A549 (cell line): ENCODE data around the gene CDC45. TPM values are rescaled to one million over a fixed set of nuclear protein-coding genes. Genes with fewer than 3 reads are reported as not detected.

Experiments
- ATAC-seq, 2 experiments: fragments of 200-7000 bp in 1 of 2; fragments of >200 bp in 1 of 2; cut with Nextera tagmentation in 1 of 2; cut with Tn5 transposase in 1 of 2; 3 replicates each; pipeline versions ENCODE4 v1.8.0 to v1.9.1; 2018 to 2020; ENCODE audit warnings: mild to moderate bottlenecking in 1 of 2, moderate library complexity in 1 of 2
- CTCF ChIA-PET: fragments of 300-600 bp; sonication (Branson Sonifier 250); formaldehyde crosslinking; extraction: SDS; loops from one replicate; lab custom pipeline; 2021; ENCODE audit warnings: antibody characterized with exemption, inconsistent platforms; lab: Yijun Ruan, JAX
- POLR2A ChIA-PET: fragments of 350-600 bp; formaldehyde crosslinking; extraction: SDS; loops from one replicate; lab custom pipeline; 2021; ENCODE audit warnings: antibody characterized with exemption, inconsistent platforms; lab: Yijun Ruan, JAX
- DNase-seq, 2 experiments: peaks; one replicate each; pipeline versions ENCODE4 v3.0.0 to v3.0.0-alpha.2; 2011 to 2016; ENCODE audit warnings: low read depth in 1 of 2, low spot score in 1 of 2
- FAIRE-seq: peaks from 2 replicates; lab custom pipeline; 2011; peaks lifted over from hg19 to GRCh38; lab: Jason Lieb, UNC
- H3K27ac ChIP-seq, 2 experiments: fragments of >200 bp; sonication (Bioruptor Twin); formaldehyde crosslinking; 3 replicates each; pipeline ENCODE4 v1.5.1; 2016 to 2017
- H3K4me1 ChIP-seq: fragments of >200 bp; sonication (Bioruptor Twin); formaldehyde crosslinking; 3 replicates; pipeline ENCODE4 v1.6.1; 2016
- H3K4me2 ChIP-seq: fragments of >200 bp; sonication (Bioruptor Twin); formaldehyde crosslinking; 3 replicates; pipeline ENCODE4 v1.6.1; 2016
- H3K4me3 ChIP-seq: fragments of >200 bp; sonication (Bioruptor Twin); formaldehyde crosslinking; 3 replicates; pipeline ENCODE4 v1.5.1; 2016
- H3K9me3 ChIP-seq: fragments of >200 bp; sonication (Bioruptor Twin); formaldehyde crosslinking; 3 replicates; pipeline ENCODE4 v1.6.1; 2016
- BHLHE40 ChIP-seq: IDR thresholded peaks from 2 replicates; pipeline ENCODE4 v1.6.1; 2012; ENCODE audit warnings: low read depth, low read length, inconsistent platforms
- CBX8 ChIP-seq: fragments of 200-600 bp; sonication (generic); IDR thresholded peaks from 2 replicates; pipeline ENCODE4 v1.6.1; 2016
- CHD4 ChIP-seq: fragments of 200-600 bp; sonication (generic); IDR thresholded peaks from 2 replicates; pipeline ENCODE4 v1.6.1; 2016; ENCODE audit warnings: antibody characterized with exemption, mild to moderate bottlenecking, borderline replicate concordance
- FOSB ChIP-seq: fragments of 250-450 bp; sonication (Bioruptor Pico); IDR thresholded peaks from 2 replicates; pipeline ENCODE4 v1.5.0; 2020; ENCODE audit warnings: mild to moderate bottlenecking, moderate library complexity
- FOXS1 ChIP-seq: fragments of 250-450 bp; sonication (Bioruptor Pico); IDR thresholded peaks from 2 replicates; pipeline ENCODE4 v1.5.0; 2020; ENCODE audit warnings: mild to moderate bottlenecking, moderate library complexity
- HDAC2 ChIP-seq: fragments of 200-600 bp; sonication (generic); IDR thresholded peaks from 2 replicates; pipeline ENCODE4 v1.6.1; 2016
- HEYL ChIP-seq: fragments of 250-450 bp; sonication (Bioruptor Pico); IDR thresholded peaks from 2 replicates; pipeline ENCODE4 v1.8.0; 2021; ENCODE audit warnings: mild to moderate bottlenecking, moderate library complexity
- HOXB13 ChIP-seq: fragments of 250-450 bp; sonication (Bioruptor Pico); IDR thresholded peaks from 2 replicates; pipeline ENCODE4 v1.5.0; 2020; ENCODE audit warnings: low read depth, mild to moderate bottlenecking, moderate library complexity
- HOXB5 ChIP-seq: fragments of 250-450 bp; sonication (Bioruptor Pico); IDR thresholded peaks from 2 replicates; pipeline ENCODE4 v1.5.0; 2020; ENCODE audit warnings: mild to moderate bottlenecking, moderate library complexity
- JUN ChIP-seq, 2 experiments: fragments of >200 bp; sonication (Bioruptor Twin); formaldehyde crosslinking; IDR thresholded peaks; 2 replicates in 1 of 2; 3 replicates in 1 of 2; pipeline ENCODE4 v1.6.1; 2016 to 2017
- MAFK ChIP-seq: fragments of 450-650 bp; IDR thresholded peaks from 2 replicates; pipeline ENCODE4 v1.6.1; 2014; ENCODE audit not compliant: partially characterized antibody
- MAZ ChIP-seq: fragments of 150-350 bp; IDR thresholded peaks from 2 replicates; pipeline ENCODE4 v1.6.1; 2014; ENCODE audit warnings: antibody characterized with exemption, low read depth, low read length, borderline replicate concordance
- MYC ChIP-seq: IDR thresholded peaks from 2 replicates; pipeline ENCODE4 v1.6.1; 2012; ENCODE audit warnings: mild to moderate bottlenecking, inconsistent platforms, low read length, improper control_type of control experiment, borderline replicate concordance
- NPAS2 ChIP-seq: fragments of 250-450 bp; sonication (Bioruptor Pico); IDR thresholded peaks from 2 replicates; pipeline ENCODE4 v1.8.0; 2022; ENCODE audit warnings: mild to moderate bottlenecking, moderate library complexity, borderline replicate concordance
- NR3C1 ChIP-seq: fragments of >200 bp; sonication (Bioruptor Twin); formaldehyde crosslinking; IDR thresholded peaks from 3 replicates; pipeline ENCODE4 v1.6.1; 2017
- PHF8 ChIP-seq: fragments of 200-600 bp; sonication (generic); IDR thresholded peaks from 2 replicates; pipeline ENCODE4 v1.6.1; 2016; ENCODE audit warnings: low read depth, mild to moderate bottlenecking, antibody characterized with exemption, moderate library complexity, borderline replicate concordance
- POLR2A ChIP-seq: IDR thresholded peaks from 2 replicates; pipeline ENCODE4 v1.6.1; 2012; ENCODE audit warnings: mild to moderate bottlenecking, low read length
- RARB ChIP-seq: fragments of 250-450 bp; sonication (Bioruptor Pico); IDR thresholded peaks from 2 replicates; pipeline ENCODE4 v1.8.0; 2021; ENCODE audit warnings: mild to moderate bottlenecking, moderate library complexity
- RCOR1 ChIP-seq: fragments of 150-350 bp; IDR thresholded peaks from 2 replicates; pipeline ENCODE4 v1.6.1; 2014; ENCODE audit warnings: antibody characterized with exemption, low read length, low read depth
- RNF2 ChIP-seq: fragments of 200-600 bp; sonication (generic); IDR thresholded peaks from 2 replicates; pipeline ENCODE4 v1.6.1; 2016; ENCODE audit warnings: low read depth, mild to moderate bottlenecking, antibody characterized with exemption, moderate library complexity, borderline replicate concordance
- SREBF2 ChIP-seq: fragments of 450-650 bp; IDR thresholded peaks from 2 replicates; pipeline ENCODE4 v1.6.1; 2014; ENCODE audit warnings: mild to moderate bottlenecking, moderate library complexity
- TFCP2L1 ChIP-seq: fragments of 250-450 bp; sonication (Bioruptor Pico); IDR thresholded peaks from 2 replicates; pipeline ENCODE4 v1.5.0; 2021; ENCODE audit warnings: mild to moderate bottlenecking
- TP53 ChIP-seq: fragments of 250-450 bp; sonication (Bioruptor Pico); IDR thresholded peaks from 2 replicates; pipeline ENCODE4 v1.5.0; 2021; ENCODE audit warnings: mild to moderate bottlenecking, moderate library complexity
- ZFP36 ChIP-seq: fragments of 450-650 bp; IDR thresholded peaks from 2 replicates; pipeline ENCODE4 v1.6.1; 2014; ENCODE audit warnings: borderline replicate concordance; ENCODE audit not compliant: partially characterized antibody
- ZNF302 ChIP-seq: fragments of 250-450 bp; sonication (Bioruptor Pico); IDR thresholded peaks from 2 replicates; pipeline ENCODE4 v1.9.0; 2021; ENCODE audit warnings: inconsistent platforms, mild to moderate bottlenecking, moderate library complexity
- ZSCAN20 ChIP-seq: fragments of 250-450 bp; sonication (Bioruptor Pico); IDR thresholded peaks from 2 replicates; pipeline ENCODE4 v1.8.0; 2022; ENCODE audit warnings: mild to moderate bottlenecking, moderate library complexity
- WGBS: methylation state at CpG from one replicate; pipeline ENCODE4 v1.1.6; 2017; ENCODE audit errors: missing lambda C conversion rate; 5-methylcytosine and 5-hydroxymethylcytosine counted together
- polyA plus RNA-seq, 4 experiments: library from polyadenylated mRNA; depleted of rRNA in 3 of 4; stranded (reverse); fragments of >200 nt; fragmentation: RNase III in 1 of 4; extraction: RNeasy Plus Mini Kit Qiagen cat#74134 plus additional on column Dnase treatment in 1 of 4; gene quantifications; 2 replicates in 3 of 4; 3 replicates in 1 of 4; pipeline ENCODE4 v1.2.3, GENCODE V29; 2011 to 2017
- TF ChIP-seq, protein P1 (sequence below): fragments of >200 bp; sonication (Bioruptor Twin); formaldehyde crosslinking; IDR thresholded peaks from 2 replicates; pipeline ENCODE4 v1.6.1; 2016
- TF ChIP-seq, protein P2 (sequence below): fragments of 250-450 bp; sonication (Bioruptor Pico); IDR thresholded peaks from 2 replicates; pipeline ENCODE4 v1.5.0; 2020; ENCODE audit warnings: low read depth, mild to moderate bottlenecking, moderate library complexity
- TF ChIP-seq, protein P3 (sequence below): fragments of >200 bp; sonication (Bioruptor Twin); formaldehyde crosslinking; IDR thresholded peaks from 3 replicates; pipeline ENCODE4 v1.5.1; 2016
- TF ChIP-seq, protein P4 (sequence below): IDR thresholded peaks from 2 replicates; pipeline ENCODE4 v1.6.1; 2012

CDC45 gene
- polyA plus RNA-seq, 2 of the 4 experiments (the other 2 are of a cell fraction), result 47.2 to 51.6 TPM

DNA sequence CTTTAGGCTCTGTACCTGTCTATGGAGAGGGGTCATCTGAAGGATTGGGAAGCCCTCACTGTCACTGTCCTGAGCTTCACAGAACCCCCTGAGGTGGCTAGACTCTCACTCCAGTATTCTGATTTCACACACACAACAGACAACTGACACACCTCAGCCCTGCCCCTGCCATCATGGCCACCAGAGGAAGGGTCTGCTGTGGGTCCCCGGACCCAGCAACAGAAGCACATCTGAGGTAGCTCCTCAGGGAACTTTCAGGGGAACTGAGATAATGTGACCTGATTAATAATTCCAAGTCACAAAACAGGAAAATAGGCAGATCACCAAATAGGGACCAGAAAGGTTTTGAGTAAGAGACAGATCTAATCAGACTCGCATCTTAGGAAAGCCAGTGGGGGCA lies 24.7 kb upstream of the CDC45 start:
- POLR2A ChIA-PET, result no interaction called here
- TF ChIP-seq RARB (CRISPR knock-in tag) (no peak), NPAS2 (CRISPR knock-in tag) (no peak), TP53 (no peak), MAFK (no peak), HOXB5 (CRISPR knock-in tag) (no peak), FOXS1 (CRISPR knock-in tag) (no peak), BHLHE40 (no peak), SREBF2 (no peak), ZNF302 (CRISPR knock-in tag) (no peak), HOXB13 (CRISPR knock-in tag) (no peak), HEYL (CRISPR knock-in tag) (no peak), TFCP2L1 (CRISPR knock-in tag) (no peak), MAZ (no peak)
- Histone ChIP-seq H3K4me2 (no peak overlapping the region), H3K27ac (no peak overlapping the region), H3K4me3 (no peak overlapping the region), H3K9me3 (no peaks in the 10 kb centered on the region), H3K4me1 (no peaks in the 10 kb centered on the region)
- CTCF ChIA-PET, result interaction anchor here (1.2 kb wide), 1 partner anchor 175 kb away, joined by 3 read pairs; no protein-coding TSS in a partner anchor
- ATAC-seq (no peak), DNase-seq (no peak), FAIRE-seq (no peak)
- WGBS, result 86% methylated on average over 2 of the region's 2 CpGs

DNA sequence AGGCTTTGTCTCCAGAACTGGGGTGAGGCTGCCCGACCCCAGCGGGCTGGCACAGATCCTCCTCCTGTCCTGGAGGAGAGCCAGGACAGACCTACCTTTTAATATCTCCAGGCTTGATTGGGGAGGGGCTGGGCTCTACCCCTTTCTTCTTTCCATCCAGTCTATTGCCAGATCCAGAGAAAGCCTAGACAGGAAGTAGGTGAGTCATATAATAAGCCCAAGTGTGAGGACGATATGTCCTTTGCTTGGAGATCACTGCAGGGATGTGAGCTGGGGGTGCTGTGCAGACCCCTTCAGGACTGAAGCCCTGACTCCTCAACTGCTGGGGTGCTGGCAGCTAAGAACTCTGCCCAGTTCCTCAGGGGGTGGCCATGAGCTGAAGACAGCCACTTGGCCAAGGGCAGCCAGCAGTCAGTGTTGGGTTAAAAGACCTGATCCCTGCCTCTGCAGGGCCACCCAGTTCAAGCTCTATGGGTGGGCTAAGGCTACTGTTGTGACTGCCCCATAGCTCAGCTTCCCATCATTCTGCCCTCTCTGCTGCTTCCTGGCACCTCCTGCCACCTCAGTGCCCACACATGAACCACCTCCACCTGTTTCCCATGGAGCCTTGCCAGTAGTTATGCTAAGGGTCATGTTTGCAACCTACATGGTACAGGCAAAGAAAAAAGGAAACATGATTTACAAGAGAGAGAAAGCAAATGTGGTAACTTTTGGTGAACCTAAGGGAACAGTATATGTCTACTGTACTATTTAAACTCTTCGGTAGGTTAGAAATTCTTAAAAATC lies 23.9 kb upstream of the CDC45 start:
- ATAC-seq, result no peak
- DNase-seq, result no peak
- H3K4me1 ChIP-seq, result no peaks in the 10 kb centered on the region
- no peak for FAIRE-seq
- no peak overlapping the region for H3K4me3 ChIP-seq
- CTCF ChIA-PET, result interaction anchor here (0.9 to 1.2 kb wide), 2 partner anchors 10 to 174 kb away, joined by 3 read pairs; no protein-coding TSS in a partner anchor
- no peak overlapping the region for H3K4me2 ChIP-seq
- POLR2A ChIA-PET, result no interaction called here
- no peak overlapping the region for H3K27ac ChIP-seq
- no peaks in the 10 kb centered on the region for H3K9me3 ChIP-seq
- TF ChIP-seq, protein P1, sequence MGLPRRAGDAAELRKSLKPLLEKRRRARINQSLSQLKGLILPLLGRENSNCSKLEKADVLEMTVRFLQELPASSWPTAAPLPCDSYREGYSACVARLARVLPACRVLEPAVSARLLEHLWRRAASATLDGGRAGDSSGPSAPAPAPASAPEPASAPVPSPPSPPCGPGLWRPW, result no peak
- TF ChIP-seq HDAC2 (no peak), JUN (IDR thresholded peaks at IDR 0.05) (no peak), RNF2 (no peak), FOXS1 (CRISPR knock-in tag) (no peak), TP53 (no peak), CHD4 (no peak), NR3C1 (no peak), MYC (no peak), POLR2A (no peak), PHF8 (no peak)
- TF ChIP-seq, protein P2, sequence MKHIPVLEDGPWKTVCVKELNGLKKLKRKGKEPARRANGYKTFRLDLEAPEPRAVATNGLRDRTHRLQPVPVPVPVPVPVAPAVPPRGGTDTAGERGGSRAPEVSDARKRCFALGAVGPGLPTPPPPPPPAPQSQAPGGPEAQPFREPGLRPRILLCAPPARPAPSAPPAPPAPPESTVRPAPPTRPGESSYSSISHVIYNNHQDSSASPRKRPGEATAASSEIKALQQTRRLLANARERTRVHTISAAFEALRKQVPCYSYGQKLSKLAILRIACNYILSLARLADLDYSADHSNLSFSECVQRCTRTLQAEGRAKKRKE (CRISPR knock-in tag), result no peak
- TF ChIP-seq, all 56 proteins: peak for 0
- WGBS, result 30% methylated on average over 2 of the region's 4 CpGs

DNA sequence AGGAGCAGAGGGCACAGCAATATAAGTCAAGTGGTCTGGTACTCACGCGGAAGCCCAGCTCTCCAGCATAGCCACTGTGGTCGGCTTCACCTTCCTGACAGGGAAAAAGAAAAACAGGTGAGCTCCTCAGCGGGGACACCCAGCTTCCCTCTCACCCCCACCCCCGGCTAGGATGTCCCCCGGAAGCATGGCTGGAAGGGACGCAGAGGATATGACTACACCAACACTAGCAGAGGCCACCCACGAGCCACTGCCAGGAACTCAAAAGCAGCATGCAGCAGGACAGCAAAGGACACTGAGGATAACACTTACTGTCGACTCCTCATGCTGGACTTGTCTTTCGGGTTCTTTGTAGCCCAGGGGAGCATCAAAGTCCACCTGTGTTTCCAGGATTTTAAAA lies 23.2 kb upstream of the CDC45 start:
- no peak for ATAC-seq
- H3K4me2 ChIP-seq, result no peak overlapping the region
- no peak overlapping the region for H3K4me3 ChIP-seq
- WGBS, result 94% methylated on average over 8 of the region's 10 CpGs
- POLR2A ChIA-PET, result no interaction called here
- no peaks in the 10 kb centered on the region for H3K9me3 ChIP-seq
- H3K4me1 ChIP-seq, result no peaks in the 10 kb centered on the region
- no peak for FAIRE-seq
- DNase-seq, result no peak
- H3K27ac ChIP-seq, result no peak overlapping the region
- CTCF ChIA-PET, result interaction anchor here (0.9 kb wide), 1 partner anchor 11 kb away, joined by 3 read pairs; no protein-coding TSS in a partner anchor
- no peak for TF ChIP-seq ZSCAN20
- no peak for TF ChIP-seq PHF8
- TF ChIP-seq RNF2, result no peak
- no peak for TF ChIP-seq FOSB (CRISPR knock-in tag)
- TF ChIP-seq ZFP36, result no peak
- no peak for TF ChIP-seq CBX8
- TF ChIP-seq, protein P3, sequence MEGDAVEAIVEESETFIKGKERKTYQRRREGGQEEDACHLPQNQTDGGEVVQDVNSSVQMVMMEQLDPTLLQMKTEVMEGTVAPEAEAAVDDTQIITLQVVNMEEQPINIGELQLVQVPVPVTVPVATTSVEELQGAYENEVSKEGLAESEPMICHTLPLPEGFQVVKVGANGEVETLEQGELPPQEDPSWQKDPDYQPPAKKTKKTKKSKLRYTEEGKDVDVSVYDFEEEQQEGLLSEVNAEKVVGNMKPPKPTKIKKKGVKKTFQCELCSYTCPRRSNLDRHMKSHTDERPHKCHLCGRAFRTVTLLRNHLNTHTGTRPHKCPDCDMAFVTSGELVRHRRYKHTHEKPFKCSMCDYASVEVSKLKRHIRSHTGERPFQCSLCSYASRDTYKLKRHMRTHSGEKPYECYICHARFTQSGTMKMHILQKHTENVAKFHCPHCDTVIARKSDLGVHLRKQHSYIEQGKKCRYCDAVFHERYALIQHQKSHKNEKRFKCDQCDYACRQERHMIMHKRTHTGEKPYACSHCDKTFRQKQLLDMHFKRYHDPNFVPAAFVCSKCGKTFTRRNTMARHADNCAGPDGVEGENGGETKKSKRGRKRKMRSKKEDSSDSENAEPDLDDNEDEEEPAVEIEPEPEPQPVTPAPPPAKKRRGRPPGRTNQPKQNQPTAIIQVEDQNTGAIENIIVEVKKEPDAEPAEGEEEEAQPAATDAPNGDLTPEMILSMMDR, result no peak
- TF ChIP-seq, protein P1, result no peak
- TF ChIP-seq RARB (CRISPR knock-in tag), result no peak
- TF ChIP-seq RCOR1, result no peak
- TF ChIP-seq CHD4, result no peak
- no peak for TF ChIP-seq BHLHE40
- TF ChIP-seq MAFK, result no peak
- TF ChIP-seq POLR2A, result no peak
- no peak for TF ChIP-seq SREBF2
- TF ChIP-seq, protein P4, sequence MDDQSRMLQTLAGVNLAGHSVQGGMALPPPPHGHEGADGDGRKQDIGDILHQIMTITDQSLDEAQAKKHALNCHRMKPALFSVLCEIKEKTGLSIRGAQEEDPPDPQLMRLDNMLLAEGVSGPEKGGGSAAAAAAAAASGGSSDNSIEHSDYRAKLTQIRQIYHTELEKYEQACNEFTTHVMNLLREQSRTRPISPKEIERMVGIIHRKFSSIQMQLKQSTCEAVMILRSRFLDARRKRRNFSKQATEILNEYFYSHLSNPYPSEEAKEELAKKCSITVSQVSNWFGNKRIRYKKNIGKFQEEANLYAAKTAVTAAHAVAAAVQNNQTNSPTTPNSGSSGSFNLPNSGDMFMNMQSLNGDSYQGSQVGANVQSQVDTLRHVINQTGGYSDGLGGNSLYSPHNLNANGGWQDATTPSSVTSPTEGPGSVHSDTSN, result no peak
